Activated CD8-positive, alpha-beta T cell treated with anti-CD3 and anti-CD28 coated beads for 36 hours (primary cell): Measurements from ENCODE around the gene VPS26A. TPM values are rescaled to one million over a fixed set of nuclear protein-coding genes. Genes with fewer than 3 reads are reported as not detected.

Experiments
- ATAC-seq: fragments of 200-7000 bp; cut with Tn5 transposase; one replicate; pipeline ENCODE4 v1.10.0; 2021; ENCODE audit warnings: mild to moderate bottlenecking, moderate library complexity
- CTCF ChIA-PET: fragments of 350-600 bp; sonication (Branson Sonifier 250); formaldehyde crosslinking; loops from one replicate; lab custom pipeline; 2021; ENCODE audit warnings: antibody characterized with exemption; lab: Charles Lee
- POLR2A ChIA-PET: fragments of 350-600 bp; sonication (Branson Sonifier 250); formaldehyde crosslinking; loops from one replicate; lab custom pipeline; 2021; ENCODE audit warnings: antibody characterized with exemption; lab: Charles Lee
- DNase-seq: peaks from one replicate; pipeline ENCODE4 v3.0.0-alpha.2; 2020
- H3K27ac Mint-ChIP-seq: one replicate; pipeline ENCODE4 v1.8.0; 2021; ENCODE audit warnings: mild to moderate bottlenecking, mixed read lengths
- H3K27me3 Mint-ChIP-seq: one replicate; pipeline ENCODE4 v1.8.0; 2021; ENCODE audit warnings: mixed read lengths
- H3K36me3 Mint-ChIP-seq: one replicate; pipeline ENCODE4 v1.8.0; 2021; ENCODE audit warnings: low read depth, mixed read lengths
- H3K4me1 Mint-ChIP-seq: one replicate; pipeline ENCODE4 v1.8.0; 2021; ENCODE audit warnings: low read depth, mixed read lengths
- H3K4me3 Mint-ChIP-seq: one replicate; pipeline ENCODE4 v1.8.0; 2021; ENCODE audit warnings: mild to moderate bottlenecking, moderate library complexity, mixed read lengths
- H3K9me3 Mint-ChIP-seq: one replicate; pipeline ENCODE4 v1.8.0; 2021; ENCODE audit warnings: mixed read lengths
- intact Hi-C: fragments of 100-400 bp; cut with micrococcal nuclease; formaldehyde crosslinking; loops from one replicate; pipeline ENCODE4 v1.10.0; 2022
- total RNA-seq, 2 experiments: library from RNA; stranded (reverse); gene quantifications; one replicate each; pipeline ENCODE4 v1.2.3, GENCODE V29; 2021
- TF ChIP-seq, protein P1 (sequence below): fragments of 200-600 bp; IDR thresholded peaks from one replicate; pipeline ENCODE4 v1.8.0; 2022; ENCODE audit warnings: antibody characterized with exemption, mild to moderate bottlenecking

The VPS26A gene
- total RNA-seq, 2 experiments from 2014 or later, result 33.1 to 34.5 TPM

DNA sequence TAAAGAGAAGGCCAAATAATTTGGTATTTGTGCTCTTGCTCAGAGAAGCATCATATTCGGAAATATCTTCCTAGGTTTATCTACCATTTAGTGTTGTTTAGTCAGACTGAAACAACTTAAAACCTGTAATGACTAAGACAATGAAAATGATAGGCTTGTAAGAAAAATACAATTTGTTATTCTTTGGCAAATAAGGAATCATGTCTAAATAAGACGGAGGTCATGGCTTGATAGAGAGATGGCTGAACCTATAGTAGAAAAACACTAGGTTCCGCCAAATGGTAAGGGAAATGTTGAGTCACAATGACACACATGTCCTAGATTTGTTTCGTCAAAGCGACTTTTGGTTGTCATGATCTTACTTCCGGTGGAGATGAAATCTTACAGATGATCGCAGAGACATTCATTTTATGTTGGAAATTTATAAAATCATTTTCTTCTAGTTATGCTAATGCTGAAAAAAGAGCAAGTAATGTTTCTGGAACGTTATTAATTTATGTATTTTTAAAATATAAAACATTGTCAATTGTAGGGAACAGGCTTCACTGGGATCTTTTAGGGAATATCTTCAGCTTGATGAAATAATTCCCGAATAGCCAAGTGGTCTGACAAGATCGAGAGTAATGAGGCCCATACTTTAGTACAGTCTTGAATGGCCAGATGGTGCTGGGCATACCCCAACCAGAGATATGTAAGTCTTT lies 35.0 kb upstream of the VPS26A start:
- H3K4me1 Mint-ChIP-seq, result peaks cover 58% of the 10 kb centered on the region

DNA sequence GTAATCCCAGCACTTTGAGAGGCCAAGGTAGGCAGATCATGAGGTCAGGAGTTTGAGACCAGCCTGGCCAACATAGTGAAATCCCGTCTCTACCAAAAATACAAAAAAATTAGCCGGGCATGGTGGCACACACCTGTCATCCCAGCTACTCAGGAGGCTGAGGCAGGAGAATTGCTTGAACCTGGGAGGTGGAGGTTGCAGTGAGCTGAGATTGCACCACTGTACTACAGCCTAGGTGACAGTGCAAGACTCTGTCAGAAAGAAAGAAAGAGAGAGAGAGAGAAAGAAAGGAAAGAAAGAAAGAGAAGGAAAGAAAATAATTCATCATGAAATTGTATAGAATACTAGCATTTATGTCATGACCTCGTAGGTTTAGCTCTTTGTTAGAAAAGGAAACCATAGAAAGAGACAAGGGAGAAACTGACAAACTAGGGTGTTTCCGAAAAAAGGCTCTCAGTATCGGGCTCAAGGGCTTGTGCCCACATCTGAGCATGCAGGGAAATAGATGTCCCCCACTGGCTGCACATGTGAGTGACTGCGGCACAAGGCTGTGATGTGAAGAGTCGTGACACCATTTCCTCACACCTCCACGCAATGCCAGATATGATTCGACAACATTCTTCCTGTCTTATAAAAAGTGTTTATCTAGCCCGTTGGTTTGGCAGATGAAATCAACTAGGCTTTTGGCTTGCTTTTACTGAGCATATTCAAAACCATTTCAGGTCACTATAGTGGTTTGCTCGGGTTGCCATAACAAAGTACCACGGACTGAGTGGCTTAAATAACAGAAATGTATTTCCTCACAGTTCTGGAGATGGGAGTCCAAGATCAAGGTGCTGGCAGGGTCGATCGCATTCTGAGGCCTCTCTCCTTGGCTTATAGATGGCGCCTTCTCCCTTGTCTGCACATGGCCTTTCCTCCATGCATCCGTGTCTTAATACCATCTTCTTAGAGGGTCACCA lies 34.1 kb upstream of the VPS26A start:
- CTCF ChIA-PET, result interaction anchor here (1.3 to 5.8 kb wide), 5 partner anchors 43 to 101 kb away, joined by 3 to 97 read pairs (median 6); no protein-coding TSS in a partner anchor
- ATAC-seq (peak; percentile 75), DNase-seq (peak; percentile 93)
- intact Hi-C loops, result loop anchor here (2.0 to 5.0 kb wide), 3 partner anchors 32 to 93 kb away; partner anchors contain the start of gene VPS26A
- Mint-ChIP-seq H3K27me3 (peaks cover 1% of the 10 kb centered on the region), H3K4me3 (peak overlapping the region; percentile 98), H3K9me3 (no peaks in the 10 kb centered on the region), H3K27ac (peak overlapping the region; percentile 99), H3K36me3 (peaks cover 48% of the 10 kb centered on the region), H3K4me1 (peaks cover 59% of the 10 kb centered on the region)
- POLR2A ChIA-PET, result interaction anchor here (0.7 to 10.7 kb wide), 15 partner anchors 8 to 189 kb away, joined by 3 to 77 read pairs (median 5); partner anchors contain the start of genes DDX21 and SUPV3L1
- TF ChIP-seq, protein P1, sequence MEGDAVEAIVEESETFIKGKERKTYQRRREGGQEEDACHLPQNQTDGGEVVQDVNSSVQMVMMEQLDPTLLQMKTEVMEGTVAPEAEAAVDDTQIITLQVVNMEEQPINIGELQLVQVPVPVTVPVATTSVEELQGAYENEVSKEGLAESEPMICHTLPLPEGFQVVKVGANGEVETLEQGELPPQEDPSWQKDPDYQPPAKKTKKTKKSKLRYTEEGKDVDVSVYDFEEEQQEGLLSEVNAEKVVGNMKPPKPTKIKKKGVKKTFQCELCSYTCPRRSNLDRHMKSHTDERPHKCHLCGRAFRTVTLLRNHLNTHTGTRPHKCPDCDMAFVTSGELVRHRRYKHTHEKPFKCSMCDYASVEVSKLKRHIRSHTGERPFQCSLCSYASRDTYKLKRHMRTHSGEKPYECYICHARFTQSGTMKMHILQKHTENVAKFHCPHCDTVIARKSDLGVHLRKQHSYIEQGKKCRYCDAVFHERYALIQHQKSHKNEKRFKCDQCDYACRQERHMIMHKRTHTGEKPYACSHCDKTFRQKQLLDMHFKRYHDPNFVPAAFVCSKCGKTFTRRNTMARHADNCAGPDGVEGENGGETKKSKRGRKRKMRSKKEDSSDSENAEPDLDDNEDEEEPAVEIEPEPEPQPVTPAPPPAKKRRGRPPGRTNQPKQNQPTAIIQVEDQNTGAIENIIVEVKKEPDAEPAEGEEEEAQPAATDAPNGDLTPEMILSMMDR, result no peak

More for the DNA sequence above, 35.0 kb upstream of the VPS26A start:
- intact Hi-C loops, result loop anchor here (2.0 to 5.0 kb wide), 2 partner anchors 33 to 92 kb away; partner anchors contain the start of gene VPS26A
- DNase-seq (peak; percentile 57), ATAC-seq (peak; percentile 15)
- ChIA-PET POLR2A (interaction anchor here (0.6 to 10.7 kb wide), 22 partner anchors 9 to 140 kb away, joined by 3 to 77 read pairs (median 8); partner anchors contain the start of genes DDX21 and SUPV3L1), CTCF (interaction anchor here (1.0 to 2.8 kb wide), 3 partner anchors 24 to 83 kb away, joined by 5 to 8 read pairs (median 5); no protein-coding TSS in a partner anchor)
- peaks cover 1% of the 10 kb centered on the region for H3K27me3 Mint-ChIP-seq
- H3K4me3 Mint-ChIP-seq, result peak overlapping the region; percentile 98
- H3K9me3 Mint-ChIP-seq, result no peaks in the 10 kb centered on the region
- peaks cover 48% of the 10 kb centered on the region for H3K36me3 Mint-ChIP-seq
- TF ChIP-seq, protein P1, result no peak
- H3K27ac Mint-ChIP-seq, result peak overlapping the region; percentile 99

DNA sequence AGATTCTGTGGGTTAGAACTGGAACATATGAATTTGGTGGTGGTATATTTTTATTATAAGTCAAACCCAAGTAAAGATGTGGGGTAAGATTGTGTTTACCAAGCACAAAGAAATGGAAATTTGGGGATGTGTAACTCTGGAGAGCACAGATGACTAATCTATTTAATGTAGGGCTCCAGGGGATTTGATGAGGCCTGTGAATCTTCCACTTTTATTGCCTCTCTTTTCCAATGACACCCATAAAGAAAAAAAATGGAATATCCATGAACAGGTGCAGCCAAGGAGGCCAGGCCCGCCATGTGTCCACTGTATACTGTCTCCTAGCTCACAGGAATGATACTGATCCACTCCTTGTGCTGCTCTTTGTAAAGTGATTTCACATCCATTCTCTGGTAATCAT lies 33.3 kb upstream of the VPS26A start:
- DNase-seq (no peak), ATAC-seq (no peak)
- H3K36me3 Mint-ChIP-seq, result peaks cover 50% of the 10 kb centered on the region
- peak overlapping the region; percentile 98 for H3K4me3 Mint-ChIP-seq
- ChIA-PET CTCF (interaction anchor here (0.9 to 5.8 kb wide), 7 partner anchors 10 to 101 kb away, joined by 3 to 97 read pairs (median 10); no protein-coding TSS in a partner anchor), POLR2A (interaction anchor here (0.7 to 10.7 kb wide), 8 partner anchors 11 to 89 kb away, joined by 3 to 77 read pairs (median 3); no protein-coding TSS in a partner anchor)
- peaks cover 1% of the 10 kb centered on the region for H3K27me3 Mint-ChIP-seq
- intact Hi-C loops, result loop anchor here (2.0 kb wide), 1 partner anchor 46 kb away; no protein-coding TSS in a partner anchor
- peak overlapping the region; percentile 99 for H3K27ac Mint-ChIP-seq
- TF ChIP-seq, protein P1, result no peak
- no peaks in the 10 kb centered on the region for H3K9me3 Mint-ChIP-seq
- H3K4me1 Mint-ChIP-seq, result peaks cover 56% of the 10 kb centered on the region

DNA sequence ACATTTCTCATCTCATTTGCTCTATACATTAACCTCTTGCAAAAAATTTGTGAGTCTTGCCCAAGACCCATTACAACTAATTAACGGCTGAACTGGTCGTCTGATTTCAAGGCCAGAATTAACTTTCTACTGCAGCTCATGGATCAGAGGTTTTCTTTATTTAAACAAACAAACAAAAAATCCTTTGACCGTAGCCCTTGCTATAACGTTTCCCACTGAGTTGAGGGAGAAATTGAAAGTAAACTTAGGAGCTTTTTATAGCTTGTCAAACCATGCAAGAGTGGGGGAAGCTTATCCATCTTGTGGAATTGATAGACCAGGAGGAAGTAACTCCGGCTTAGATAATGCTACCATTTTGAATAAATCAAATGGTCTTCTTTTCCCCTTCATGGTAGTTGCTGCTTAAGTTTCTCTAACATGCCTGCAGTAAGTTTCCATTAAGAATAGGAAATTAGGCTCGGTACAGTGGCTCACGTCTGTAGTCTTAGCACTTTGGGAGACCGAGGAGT lies 32.8 kb upstream of the VPS26A start:
- ChIA-PET CTCF (interaction anchor here (0.9 to 5.8 kb wide), 7 partner anchors 10 to 102 kb away, joined by 3 to 97 read pairs (median 10); no protein-coding TSS in a partner anchor), POLR2A (interaction anchor here (0.7 to 10.7 kb wide), 10 partner anchors 11 to 89 kb away, joined by 3 to 77 read pairs (median 3); no protein-coding TSS in a partner anchor)
- TF ChIP-seq, protein P1, result no peak
- Mint-ChIP-seq H3K27me3 (peaks cover 1% of the 10 kb centered on the region), H3K4me3 (peak overlapping the region; percentile 98), H3K4me1 (peaks cover 56% of the 10 kb centered on the region), H3K36me3 (peaks cover 51% of the 10 kb centered on the region), H3K9me3 (no peaks in the 10 kb centered on the region), H3K27ac (peak overlapping the region; percentile 99)
- no peak for ATAC-seq
- no peak for DNase-seq
- intact Hi-C loops, result loop anchor here (2.0 kb wide), 1 partner anchor 46 kb away; no protein-coding TSS in a partner anchor
